ENCODE results near the gene FPR3.

The FPR3 gene

GRCh38 chr19:51798062-51798461 is 3.1 kb downstream of the FPR3 start:
- Histone ChIP-seq H3K4me1 (ENCODE audit: control insufficient read depth in 1 of 2, insufficient read depth in 1 of 2, low read depth in 1 of 2, low read length in 1 of 2) (no peaks in the 10 kb centered on the region), H3K9me3 (no peaks in the 10 kb centered on the region), H3K4me3 (ENCODE audit: low read depth in 1 of 2, low read length in 1 of 2) (no peak overlapping the region), H3K27me3 (peaks cover 22% of the 10 kb centered on the region), H3K27ac (no peak overlapping the region), H3K36me3 (no peaks in the 10 kb centered on the region)
- TF ChIP-seq CTCF (IDR thresholded peaks at IDR 0.05), result no peak

- Histone ChIP-seq H3K9me3 (no peaks in the 10 kb centered on the region), H3K27ac (no peak overlapping the region), H3K4me3 (ENCODE audit: low read depth in 1 of 2, low read length in 1 of 2) (no peak overlapping the region), H3K4me1 (ENCODE audit: control insufficient read depth in 1 of 2, insufficient read depth in 1 of 2, low read depth in 1 of 2, low read length in 1 of 2) (no peaks in the 10 kb centered on the region), H3K27me3 (peaks cover 15% of the 10 kb centered on the region), H3K36me3 (no peaks in the 10 kb centered on the region)
- no peak for TF ChIP-seq CTCF (IDR thresholded peaks at IDR 0.05)
These were observed 4.2 kb downstream of the FPR3 start for GRCh38 chr19:51799034-51799773.

- H3K36me3 ChIP-seq, result no peaks in the 10 kb centered on the region
- H3K27ac ChIP-seq, result no peak overlapping the region
- peaks cover 10% of the 10 kb centered on the region for H3K27me3 ChIP-seq
- H3K4me3 ChIP-seq (ENCODE audit: low read depth in 1 of 2, low read length in 1 of 2), result no peak overlapping the region
- H3K4me1 ChIP-seq (ENCODE audit: control insufficient read depth in 1 of 2, insufficient read depth in 1 of 2, low read depth in 1 of 2, low read length in 1 of 2), result no peaks in the 10 kb centered on the region
- no peaks in the 10 kb centered on the region for H3K9me3 ChIP-seq
- TF ChIP-seq CTCF (IDR thresholded peaks at IDR 0.05), result no peak
These were observed 5.0 kb downstream of the FPR3 start for GRCh38 chr19:51799774-51800472.

- no peaks in the 10 kb centered on the region for H3K4me1 ChIP-seq (ENCODE audit: control insufficient read depth in 1 of 2, insufficient read depth in 1 of 2, low read depth in 1 of 2, low read length in 1 of 2)
These were observed 5.7 kb downstream of the FPR3 start for GRCh38 chr19:51800473-51801244.

More at GRCh38 chr19:51800473-51801244, 5.7 kb downstream of the FPR3 start:
- no peak for TF ChIP-seq CTCF (IDR thresholded peaks at IDR 0.05)
- H3K27me3 ChIP-seq, result peaks cover 7% of the 10 kb centered on the region
- H3K9me3 ChIP-seq, result no peaks in the 10 kb centered on the region
- no peak overlapping the region for H3K27ac ChIP-seq
- H3K36me3 ChIP-seq, result no peaks in the 10 kb centered on the region
- no peak overlapping the region for H3K4me3 ChIP-seq (ENCODE audit: low read depth in 1 of 2, low read length in 1 of 2)

Data from neutrophil (primary cell).